Prostate gland (tissue), 2 donors: ENCODE measurements around the gene EDN2.

Experiments
- CTCF ChIP-seq, 4 experiments: fragments of 200-600 bp in 2 of 4; fragments of 450-650 bp in 2 of 4; sonication (generic) in 2 of 4; IDR thresholded peaks; 1 replicate in 3 of 4; 2 replicates in 1 of 4; pipeline ENCODE4 v1.5.1; 2016 to 2019; ENCODE audit warnings: antibody characterized with exemption in 4 of 4, mild to moderate bottlenecking in 2 of 4, moderate library complexity in 2 of 4
- POLR2AphosphoS5 ChIP-seq: sonication (generic); formaldehyde crosslinking; IDR thresholded peaks from one replicate; pipeline ENCODE4 v1.6.1; 2017; ENCODE audit warnings: antibody characterized with exemption

DNA sequence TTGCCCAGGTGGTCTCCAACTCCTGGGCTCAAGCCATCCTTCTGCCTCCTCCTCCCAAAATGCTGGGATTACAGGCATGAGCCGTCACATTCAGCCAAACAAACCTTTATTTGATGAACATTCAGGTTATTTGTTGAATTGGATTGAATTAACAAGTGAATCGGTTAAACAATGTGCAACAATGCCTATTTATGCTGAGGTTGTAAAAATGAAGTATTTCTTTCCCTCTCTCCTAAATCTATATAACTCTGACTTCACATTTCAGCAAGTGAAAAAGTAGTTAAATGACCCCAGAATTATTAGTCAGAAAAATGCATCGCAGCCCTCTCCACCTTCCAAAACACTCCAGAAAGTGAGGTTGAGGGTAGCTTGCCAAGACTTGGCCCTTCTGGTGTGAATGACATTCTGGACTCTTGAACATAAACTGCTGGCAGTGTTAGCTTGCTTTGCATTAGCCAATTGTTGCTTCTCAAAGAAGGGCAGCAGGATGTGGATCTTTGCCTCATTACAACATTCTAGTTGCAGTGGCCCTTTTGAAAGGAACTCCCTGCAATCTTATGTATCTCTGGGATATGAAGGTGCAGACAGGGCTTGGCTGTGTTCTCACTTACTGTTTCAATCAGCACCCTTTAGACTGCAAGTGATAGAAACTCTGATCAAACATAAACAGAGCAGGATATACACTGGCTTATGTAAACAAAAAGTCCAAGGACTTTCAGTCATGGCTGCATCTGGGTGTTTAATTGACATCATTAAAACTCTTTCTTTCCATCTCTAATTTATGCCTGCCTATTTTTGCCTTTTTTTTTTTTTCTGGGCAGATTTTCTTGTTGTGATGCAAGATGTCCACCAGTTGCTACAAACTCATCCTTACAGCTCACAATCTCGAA is 22.4 kb downstream of the EDN2 start:
- peak; percentile 14 for TF ChIP-seq POLR2AphosphoS5
- TF ChIP-seq CTCF (IDR thresholded peaks at IDR 0.05), result no peak
